GM18511 (cell line): Measurements from ENCODE around the gene IRX4.

Source experiments
- ATAC-seq: cut with Tn5 transposase; IDR thresholded peaks from one replicate; pipeline ENCODE4 v1.9.1; 2021; ENCODE audit warnings: mild to moderate bottlenecking, moderate library complexity; ENCODE audit not compliant: unreplicated experiment

IRX4 gene

DNA sequence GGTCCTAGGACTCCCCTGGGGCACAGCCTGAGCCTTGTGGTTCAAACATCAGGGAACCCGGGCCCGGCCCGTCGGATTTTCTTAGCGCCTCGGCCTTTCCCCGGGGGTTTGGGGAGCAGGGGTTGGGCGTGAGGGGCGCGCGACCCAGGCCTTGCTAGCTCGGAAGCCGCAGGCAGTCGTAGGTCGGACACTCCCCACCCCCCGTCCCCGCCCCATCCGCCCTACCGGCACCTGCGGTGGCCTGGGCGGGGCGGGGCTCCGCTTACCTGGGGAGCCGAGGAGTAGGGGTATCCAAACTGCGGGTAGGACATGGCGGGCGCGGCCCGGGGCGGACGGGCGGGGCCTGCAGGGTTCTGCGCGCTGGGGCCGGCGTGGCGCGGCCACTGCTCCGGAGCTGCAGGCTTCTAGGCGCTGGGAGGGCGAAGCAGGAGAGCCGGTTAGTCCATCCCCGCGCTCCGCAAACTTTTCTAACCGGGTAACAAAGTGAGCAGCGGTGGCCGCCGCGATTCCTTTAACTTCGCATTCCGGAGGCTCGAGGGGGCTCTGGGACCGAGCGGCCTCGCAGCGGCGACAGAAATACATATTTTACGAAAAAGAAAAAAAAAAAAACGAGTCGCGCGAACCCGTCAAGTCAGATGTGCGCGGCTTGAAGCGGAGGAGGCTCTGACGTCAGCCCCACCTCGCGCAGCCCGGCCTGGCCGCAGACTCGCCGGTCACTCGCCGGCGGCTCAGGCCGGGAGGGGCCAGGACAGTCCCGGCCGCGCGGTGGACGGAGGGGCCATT lies at the start of gene IRX4:
Gene IRX4, minus strand, starts transcription at position 589 of the 783 bp plus-strand sequence. Its CDS starts 278 bp downstream, at position 311.
- no peak for ATAC-seq

DNA sequence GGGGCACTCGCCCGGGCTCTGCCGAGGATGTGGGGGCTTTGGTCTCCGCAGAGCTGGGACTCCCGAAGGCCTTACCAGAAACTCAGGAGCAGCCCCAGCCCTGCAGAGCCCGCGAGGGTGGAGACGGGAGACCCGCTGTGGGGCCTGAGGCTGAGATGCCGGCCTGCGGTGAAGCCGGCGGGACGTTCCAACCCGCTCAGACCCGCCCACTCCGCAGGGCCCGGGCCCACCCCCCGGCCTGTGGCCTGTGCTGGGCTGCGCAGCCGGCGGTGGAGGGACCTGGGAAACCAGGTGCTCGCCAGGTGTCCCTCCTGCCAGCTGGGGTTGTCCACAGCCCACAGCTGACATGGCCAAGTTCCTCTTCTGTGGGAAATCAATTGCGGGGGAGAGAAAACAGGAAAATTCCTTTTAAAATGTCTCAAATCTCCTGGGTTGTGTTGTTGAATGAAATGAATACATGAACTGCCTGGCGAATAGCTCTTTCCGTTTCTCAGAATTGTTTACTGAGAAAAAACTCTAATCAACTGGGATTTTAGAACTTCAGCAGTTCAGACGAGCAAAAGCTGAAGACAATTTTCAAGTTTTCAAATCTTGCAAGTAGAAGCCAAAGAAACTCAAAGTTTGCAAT lies 49.0 kb upstream of the IRX4 start:
- no peak for ATAC-seq

- no peak for ATAC-seq
Measured at GRCh38 chr5:1930880-1931603, 48.3 kb upstream of the IRX4 start.

GRCh38 chr5:1930501-1930879 lies 47.8 kb upstream of the IRX4 start:
- ATAC-seq, result no peak

- ATAC-seq, result no peak
Measured at GRCh38 chr5:1929108-1929991, 46.6 kb upstream of the IRX4 start.

- ATAC-seq, result no peak
Measured at GRCh38 chr5:1926471-1927341, 44.0 kb upstream of the IRX4 start.

DNA sequence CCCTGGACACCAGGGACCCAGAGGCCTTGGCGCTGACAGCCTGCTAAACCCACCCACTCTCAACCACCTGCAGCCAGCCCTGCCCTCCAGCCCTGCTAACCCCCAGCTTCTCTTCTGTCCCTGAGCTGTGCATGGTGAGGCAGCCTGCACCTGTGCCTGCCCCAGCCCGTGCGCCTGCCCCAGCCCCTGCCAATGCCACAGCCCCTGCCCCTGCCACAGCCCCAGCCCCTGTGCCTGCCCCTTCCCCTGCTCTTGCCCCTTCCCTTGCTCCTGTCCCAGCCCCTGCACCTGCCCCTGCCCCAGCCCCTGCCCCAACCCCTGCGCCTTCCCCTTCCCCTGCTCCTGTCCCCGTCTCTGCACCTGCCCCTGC lies 43.3 kb upstream of the IRX4 start:
- no peak for ATAC-seq

DNA sequence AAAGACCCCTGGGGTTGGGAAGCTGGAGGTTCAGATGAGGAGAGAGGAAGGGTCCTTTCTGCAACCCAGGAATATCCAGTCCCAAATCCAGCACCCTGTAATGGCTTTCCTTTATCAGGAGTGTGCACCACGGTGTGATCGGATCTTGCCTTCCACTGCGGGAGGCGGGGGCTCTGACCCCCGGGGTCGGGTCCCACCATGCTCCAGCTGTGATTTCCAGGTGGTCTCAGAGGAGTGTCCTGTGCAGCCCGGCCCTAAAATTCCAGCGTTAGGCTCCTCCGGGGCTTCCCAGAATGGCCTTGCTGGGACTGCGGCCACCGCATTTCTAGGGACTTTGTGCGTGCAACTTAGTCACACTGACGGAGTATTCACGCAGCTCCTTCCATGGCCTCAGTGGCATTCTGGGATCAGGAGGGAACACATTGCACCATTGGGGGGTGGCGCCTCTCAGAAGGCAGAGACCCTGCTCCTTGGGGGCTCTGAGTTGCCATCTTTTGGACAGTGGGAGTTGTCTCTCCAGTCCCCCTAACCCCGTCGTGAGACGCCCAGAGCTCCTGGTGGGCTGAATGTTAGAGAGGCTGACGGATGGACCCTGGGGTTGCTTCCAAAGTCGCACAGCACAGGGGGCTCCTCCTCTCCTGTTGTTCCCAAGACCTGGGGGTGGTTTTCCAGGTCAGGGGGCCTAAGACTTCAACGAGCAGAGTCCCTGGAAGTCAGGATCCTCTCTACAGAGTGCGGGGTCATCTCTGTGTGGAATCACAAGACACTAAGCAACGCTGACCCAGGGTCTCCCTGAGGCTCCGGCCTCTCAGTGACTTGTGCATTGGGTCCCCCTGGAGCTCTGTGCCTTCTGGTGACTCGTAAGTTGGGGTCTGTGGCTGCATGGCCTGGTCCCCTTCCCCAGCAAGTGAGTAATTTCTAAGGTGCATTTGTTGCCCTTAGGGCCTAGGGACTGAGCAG lies 42.7 kb upstream of the IRX4 start:
- ATAC-seq, result no peak

DNA sequence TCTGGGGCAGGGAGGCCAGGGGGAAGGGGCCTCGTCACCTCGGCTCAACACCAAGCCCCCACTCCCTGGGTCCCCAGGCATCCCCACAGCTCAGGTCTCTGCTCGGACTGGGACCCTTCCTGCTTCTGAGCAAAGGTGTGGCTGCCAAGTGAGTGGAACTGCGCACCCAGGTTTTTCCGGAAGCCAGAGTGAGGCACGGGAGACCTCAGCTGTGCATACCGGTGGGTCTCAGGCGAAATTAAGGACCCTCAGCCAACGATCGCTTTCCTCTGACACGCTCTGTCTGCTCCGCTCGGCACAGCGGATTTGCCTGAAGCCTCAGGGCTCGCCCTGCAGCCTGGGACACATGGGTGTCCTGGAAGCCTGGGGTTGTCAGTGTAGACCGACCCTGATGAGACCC lies 41.0 kb upstream of the IRX4 start:
- ATAC-seq, result no peak

- no peak for ATAC-seq
Measured at GRCh38 chr5:1923341-1923740, 40.6 kb upstream of the IRX4 start.

- no peak for ATAC-seq
Measured at GRCh38 chr5:1921711-1922110, 39.0 kb upstream of the IRX4 start.

- ATAC-seq, result no peak
Measured at GRCh38 chr5:1919750-1920149, 37.0 kb upstream of the IRX4 start.

- ATAC-seq, result no peak
Measured at GRCh38 chr5:1919209-1919566, 36.5 kb upstream of the IRX4 start.

- ATAC-seq, result no peak
Measured at GRCh38 chr5:1918488-1919208, 35.9 kb upstream of the IRX4 start.

DNA sequence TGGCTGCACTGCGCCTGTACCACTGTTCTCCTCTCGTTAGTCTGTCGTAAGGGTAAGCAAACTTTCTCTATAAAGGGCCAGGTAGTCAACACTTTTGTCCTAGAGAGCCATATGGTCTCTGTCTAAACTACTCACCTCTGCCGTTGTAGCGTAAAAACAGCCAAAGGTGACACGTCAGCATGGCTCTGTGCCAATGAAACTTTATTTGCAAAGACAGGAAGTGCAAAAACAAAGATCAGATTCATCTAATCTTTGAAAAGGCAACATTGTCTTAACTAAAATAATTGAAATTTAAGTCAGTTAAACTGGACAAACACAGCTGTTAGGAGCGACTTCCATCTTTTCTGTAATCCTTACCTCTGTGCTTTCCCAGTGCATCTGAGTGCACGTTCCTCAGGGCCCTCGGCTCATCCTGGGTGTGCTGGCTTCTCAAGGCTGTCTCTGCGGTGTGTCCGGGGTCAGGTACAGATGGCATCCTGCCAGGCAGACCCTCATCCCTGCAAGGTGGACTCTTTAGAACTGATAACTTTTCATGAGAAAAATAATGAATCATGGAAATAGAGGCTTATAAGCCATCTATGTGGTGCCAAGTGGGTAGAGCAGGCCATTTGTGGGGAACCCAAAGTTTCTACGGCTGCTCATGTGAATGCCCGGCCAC lies 35.2 kb upstream of the IRX4 start:
- ATAC-seq, result no peak

- ATAC-seq, result no peak
Measured at GRCh38 chr5:1916041-1917001, 33.6 kb upstream of the IRX4 start.

DNA sequence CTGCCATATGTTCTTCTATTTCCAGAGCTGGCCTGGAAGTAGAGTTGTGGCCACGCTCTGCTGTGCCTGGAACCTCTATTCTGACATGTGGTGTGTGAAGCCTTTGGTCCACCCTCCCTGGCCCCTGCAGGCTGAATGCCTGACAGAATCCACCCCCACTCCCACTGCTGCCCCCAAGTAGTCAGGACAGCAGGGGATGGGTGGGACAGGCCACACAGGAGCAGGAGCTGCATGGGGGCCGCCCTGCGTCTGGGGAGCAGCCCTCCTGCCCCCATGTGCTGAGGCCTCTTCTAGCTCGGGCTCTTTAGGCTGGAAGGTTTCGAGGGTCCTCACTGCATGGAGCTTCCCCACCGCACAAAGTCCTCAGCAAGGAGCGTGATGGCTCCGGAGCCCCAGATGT lies 32.6 kb upstream of the IRX4 start:
- ATAC-seq, result no peak
